H1 (cell line): ENCODE measurements around the gene FANCD2.
"Not testable (repeated sequence)": the region's sequence is repeated elsewhere in the genome, so short reads cannot be mapped to it uniquely, and the experiment has no call there.

Source experiments
- ATF3 ChIP-seq: IDR thresholded peaks from 2 replicates; pipeline ENCODE4 v1.6.1; 2011; ENCODE audit warnings: low read depth, mild to moderate bottlenecking, low read length; ENCODE audit not compliant: insufficient read depth
- CHD1 ChIP-seq: IDR thresholded peaks from 2 replicates; pipeline ENCODE4 v1.6.1; 2012; ENCODE audit warnings: low read depth, low read length, improper control_type of control experiment
- CTCF ChIP-seq, 3 experiments: IDR thresholded peaks; 1 replicate in 2 of 3; 2 replicates in 1 of 3; pipeline versions ENCODE4 v1.5.1 to v1.6.1; 2011; ENCODE audit warnings: low read length in 3 of 3, mild to moderate bottlenecking in 3 of 3, inconsistent platforms in 2 of 3, low read depth in 1 of 3, moderate library complexity in 1 of 3; ENCODE audit not compliant: insufficient read depth in 1 of 3; ENCODE audit errors: control extremely low read depth in 1 of 3
- EP300 ChIP-seq, 2 experiments: IDR thresholded peaks; 1 replicate in 1 of 2; 2 replicates in 1 of 2; pipeline ENCODE4 v1.6.1; 2011 to 2012; ENCODE audit warnings: low read depth in 2 of 2, low read length in 2 of 2, mild to moderate bottlenecking in 2 of 2, borderline replicate concordance in 1 of 2, inconsistent platforms in 1 of 2, moderate library complexity in 1 of 2
- EZH2 ChIP-seq: fragments of 200-600 bp; sonication (generic); IDR thresholded peaks from 2 replicates; pipeline ENCODE4 v1.7.1; 2012; ENCODE audit warnings: low read depth, mild to moderate bottlenecking, moderate library complexity, low read length, inconsistent platforms; ENCODE audit not compliant: severe bottlenecking
- GABPA ChIP-seq: IDR thresholded peaks from 2 replicates; pipeline ENCODE4 v1.6.1; 2011; ENCODE audit warnings: mild to moderate bottlenecking, low read length, moderate library complexity, borderline replicate concordance; ENCODE audit not compliant: insufficient read depth
- HDAC6 ChIP-seq: IDR thresholded peaks from one replicate; pipeline ENCODE4 v1.7.1; 2012; ENCODE audit warnings: low read depth, mild to moderate bottlenecking, inconsistent platforms, low read length, moderate library complexity
- JUN ChIP-seq: IDR thresholded peaks from 2 replicates; pipeline ENCODE4 v1.6.1; 2011; ENCODE audit warnings: low read depth, mild to moderate bottlenecking, improper control_type of control experiment, low read length
- MAFK ChIP-seq: IDR thresholded peaks from 2 replicates; pipeline ENCODE4 v1.6.1; 2012; ENCODE audit warnings: low read depth, mild to moderate bottlenecking, improper control_type of control experiment, low read length
- POLR2A ChIP-seq, 2 experiments: IDR thresholded peaks; 1 replicate in 1 of 2; 2 replicates in 1 of 2; pipeline ENCODE4 v1.6.1; 2011; ENCODE audit warnings: low read depth in 2 of 2, low read length in 2 of 2, mild to moderate bottlenecking in 2 of 2; ENCODE audit errors: control extremely low read depth in 1 of 2
- POLR2AphosphoS5 ChIP-seq: IDR thresholded peaks from 2 replicates; pipeline ENCODE4 v1.6.1; 2011; ENCODE audit warnings: low read depth, low read length
- SAP30 ChIP-seq: fragments of 300-600 bp; sonication (generic); IDR thresholded peaks from 2 replicates; pipeline ENCODE4 v1.7.1; 2012; ENCODE audit warnings: low read length, moderate library complexity, mild to moderate bottlenecking, inconsistent platforms; ENCODE audit not compliant: insufficient read depth, insufficient replicate concordance
- SIN3A ChIP-seq, 2 experiments: IDR thresholded peaks in 1 of 2; conservative IDR thresholded peaks in 1 of 2; 2 replicates each; pipeline ENCODE4 v1.6.1; 2011 to 2012; ENCODE audit warnings: low read length in 2 of 2, improper control_type of control experiment in 1 of 2, low read depth in 1 of 2, mild to moderate bottlenecking in 1 of 2

GRCh38 chr3:10008216-10008587 is 18.0 kb upstream of the FANCD2 start:
- TF ChIP-seq CTCF (IDR thresholded peaks at IDR 0.05; ENCODE audit: control extremely low read depth in 1 of 3, insufficient read depth in 1 of 3, low read depth in 1 of 3, low read length in 3 of 3); POLR2A (IDR thresholded peaks at IDR 0.05; ENCODE audit: control extremely low read depth in 1 of 2, low read depth in 2 of 2, low read length in 2 of 2); SAP30; EP300 (IDR thresholded peaks at IDR 0.05; ENCODE audit: borderline replicate concordance in 1 of 2, low read depth in 2 of 2, low read length in 2 of 2); ATF3; EZH2; SIN3A (conservative IDR thresholded peaks at IDR 0.05 in 1 of 2, IDR thresholded peaks at IDR 0.05 in 1 of 2; ENCODE audit: low read depth in 1 of 2, low read length in 2 of 2); POLR2AphosphoS5; CHD1; JUN; MAFK; HDAC6; GABPA: not testable (repeated sequence)
